ENCODE measurements around the gene PTCH2.
A peak's percentile ranks its signal among the peaks of the same experiment; 100 is the strongest.
"Not testable (repeated sequence)": the region's sequence is repeated elsewhere in the genome, so short reads cannot be mapped to it uniquely, and the experiment has no call there.

PTCH2 gene

DNA sequence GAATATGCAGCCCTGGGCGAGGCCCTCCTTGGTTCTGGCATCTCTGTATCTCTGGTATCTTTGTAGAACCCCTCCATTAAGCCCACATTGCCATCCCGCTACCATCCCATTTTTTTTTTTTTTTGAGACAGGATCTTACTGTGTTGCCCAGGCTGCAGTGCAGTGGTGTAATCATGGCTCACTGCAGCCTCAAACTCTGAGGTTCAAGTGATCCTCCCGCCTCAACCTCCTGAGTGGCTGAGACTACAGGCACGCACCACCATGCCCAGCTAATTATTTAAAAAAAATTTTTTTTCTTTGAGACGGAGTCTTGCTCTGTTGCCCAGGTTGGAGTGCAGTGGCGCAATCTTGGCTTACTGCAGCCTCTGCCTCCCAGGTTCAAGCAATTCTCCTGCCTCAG lies 18.7 kb downstream of the PTCH2 start:
- H3K4me3 ChIP-seq (ENCODE audit: low read depth, low read length); H3K9ac ChIP-seq (ENCODE audit: low read depth, low read length); H3K36me3 ChIP-seq (ENCODE audit: control insufficient read depth, insufficient read depth, low read length); H3K4me1 ChIP-seq (ENCODE audit: control insufficient read depth, insufficient read depth, low read length); H3K9me3 ChIP-seq (ENCODE audit: control insufficient read depth, insufficient read depth, low read length); H3K27me3 ChIP-seq (ENCODE audit: control insufficient read depth, insufficient read depth, low read length): not testable (repeated sequence)

DNA sequence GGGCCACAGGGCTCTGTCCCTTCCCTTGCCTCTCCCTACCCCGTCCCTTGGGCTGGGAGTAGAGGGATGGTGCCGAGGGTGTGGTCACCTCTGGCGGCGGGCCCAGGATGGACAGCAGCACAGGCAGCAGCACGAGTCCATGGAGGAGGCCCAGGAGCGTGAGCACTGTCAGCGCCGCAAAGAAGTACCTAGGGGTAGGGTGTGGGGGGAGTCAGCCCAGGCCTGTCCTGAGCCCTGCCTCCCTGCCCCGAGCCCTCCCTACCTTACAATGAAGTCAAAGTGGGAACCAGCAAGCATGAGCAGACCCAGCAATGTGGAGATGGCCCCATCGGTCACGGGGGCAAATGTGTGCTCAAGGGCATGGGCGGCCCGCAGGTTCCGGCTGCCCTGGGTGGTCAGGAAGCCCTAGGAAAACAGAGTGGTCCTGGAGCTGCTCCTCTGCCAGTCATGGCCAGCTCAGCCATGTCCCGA lies 20.0 kb downstream of the PTCH2 start:
- Histone ChIP-seq H3K9me3 (ENCODE audit: control insufficient read depth, insufficient read depth, low read length) (no peaks in the 10 kb centered on the region), H3K27me3 (ENCODE audit: control insufficient read depth, insufficient read depth, low read length) (no peaks in the 10 kb centered on the region), H3K36me3 (ENCODE audit: control insufficient read depth, insufficient read depth, low read length) (no peaks in the 10 kb centered on the region), H3K4me1 (ENCODE audit: control insufficient read depth, insufficient read depth, low read length) (peaks cover 2% of the 10 kb centered on the region), H3K4me3 (ENCODE audit: low read depth, low read length) (no peak overlapping the region), H3K9ac (ENCODE audit: low read depth, low read length) (no peak overlapping the region)

GRCh38 chr1:44822131-44822701 lies 20.8 kb downstream of the PTCH2 start:
- H3K4me1 ChIP-seq (ENCODE audit: control insufficient read depth, insufficient read depth, low read length): peaks cover 2% of the 10 kb centered on the region
- H3K9me3 ChIP-seq (ENCODE audit: control insufficient read depth, insufficient read depth, low read length): no peaks in the 10 kb centered on the region
- H3K27me3 ChIP-seq (ENCODE audit: control insufficient read depth, insufficient read depth, low read length): no peaks in the 10 kb centered on the region
- H3K4me3 ChIP-seq (ENCODE audit: low read depth, low read length): no peak overlapping the region
- H3K36me3 ChIP-seq (ENCODE audit: control insufficient read depth, insufficient read depth, low read length): no peaks in the 10 kb centered on the region
- no peak overlapping the region for H3K9ac ChIP-seq (ENCODE audit: low read depth, low read length)

GRCh38 chr1:44821240-44821715 lies 21.8 kb downstream of the PTCH2 start:
- Histone ChIP-seq H3K9me3 (ENCODE audit: control insufficient read depth, insufficient read depth, low read length) (no peaks in the 10 kb centered on the region), H3K36me3 (ENCODE audit: control insufficient read depth, insufficient read depth, low read length) (no peaks in the 10 kb centered on the region), H3K9ac (ENCODE audit: low read depth, low read length) (no peak overlapping the region), H3K4me1 (ENCODE audit: control insufficient read depth, insufficient read depth, low read length) (no peaks in the 10 kb centered on the region), H3K27me3 (ENCODE audit: control insufficient read depth, insufficient read depth, low read length) (no peaks in the 10 kb centered on the region), H3K4me3 (ENCODE audit: low read depth, low read length) (no peak overlapping the region)

DNA sequence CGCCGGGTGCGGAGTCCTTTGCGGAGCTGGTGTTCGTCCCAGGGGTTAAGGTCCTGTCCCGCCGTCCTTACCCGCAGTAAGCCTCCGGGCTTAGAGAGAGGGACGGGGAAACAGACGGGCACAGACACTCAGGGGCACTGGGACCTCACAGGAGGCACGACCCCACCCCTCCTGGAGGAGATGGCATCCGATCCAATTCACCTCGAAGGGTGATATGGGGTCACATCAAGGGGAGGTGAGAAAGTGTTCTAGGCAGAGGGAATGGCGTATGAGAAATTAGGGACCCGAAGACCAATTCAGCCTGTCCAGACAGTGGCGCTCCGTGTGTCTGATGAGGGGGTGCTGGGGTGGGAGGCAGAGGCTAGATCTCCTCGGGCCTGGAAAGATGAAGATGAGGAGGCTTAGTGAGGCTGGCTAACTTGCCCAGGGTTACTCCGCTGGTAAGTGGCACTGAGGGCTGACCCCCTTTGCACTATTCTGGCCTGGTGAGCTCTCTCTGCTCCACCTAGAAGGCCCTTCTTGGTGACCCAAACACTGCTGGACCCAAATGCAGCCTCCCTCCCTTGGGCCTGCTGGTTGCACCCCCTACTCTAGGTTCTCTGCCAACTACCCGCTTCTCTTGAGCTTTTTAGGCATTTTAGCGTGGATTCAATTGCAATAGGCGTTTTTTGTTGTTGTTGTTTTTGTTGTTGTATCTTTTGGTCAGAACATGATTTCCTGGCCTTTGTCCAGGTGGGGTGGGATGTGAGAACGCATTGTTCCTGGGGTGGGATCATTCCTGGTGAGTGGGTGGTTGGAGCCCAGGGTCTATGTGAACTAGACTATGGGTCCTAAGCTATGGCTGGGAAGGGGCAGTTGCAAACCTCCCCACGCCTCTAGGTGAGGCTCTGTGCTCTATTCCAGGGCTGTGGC lies 22.5 kb downstream of the PTCH2 start:
- no peaks in the 10 kb centered on the region for H3K9me3 ChIP-seq (ENCODE audit: control insufficient read depth, insufficient read depth, low read length)
- no peaks in the 10 kb centered on the region for H3K4me1 ChIP-seq (ENCODE audit: control insufficient read depth, insufficient read depth, low read length)
- no peaks in the 10 kb centered on the region for H3K27me3 ChIP-seq (ENCODE audit: control insufficient read depth, insufficient read depth, low read length)
- no peaks in the 10 kb centered on the region for H3K36me3 ChIP-seq (ENCODE audit: control insufficient read depth, insufficient read depth, low read length)
- H3K4me3 ChIP-seq (ENCODE audit: low read depth, low read length): peak overlapping the region; percentile 62
- H3K9ac ChIP-seq (ENCODE audit: low read depth, low read length): peak overlapping the region; percentile 97

GRCh38 chr1:44819608-44820327 lies 23.3 kb downstream of the PTCH2 start:
- peak overlapping the region; percentile 62 for H3K4me3 ChIP-seq (ENCODE audit: low read depth, low read length)
- H3K36me3 ChIP-seq (ENCODE audit: control insufficient read depth, insufficient read depth, low read length): no peaks in the 10 kb centered on the region
- H3K4me1 ChIP-seq (ENCODE audit: control insufficient read depth, insufficient read depth, low read length): no peaks in the 10 kb centered on the region
- H3K9me3 ChIP-seq (ENCODE audit: control insufficient read depth, insufficient read depth, low read length): no peaks in the 10 kb centered on the region
- H3K27me3 ChIP-seq (ENCODE audit: control insufficient read depth, insufficient read depth, low read length): no peaks in the 10 kb centered on the region
- H3K9ac ChIP-seq (ENCODE audit: low read depth, low read length): peak overlapping the region; percentile 97

- Histone ChIP-seq H3K4me3 (ENCODE audit: low read depth, low read length) (peak overlapping the region; percentile 45), H3K27me3 (ENCODE audit: control insufficient read depth, insufficient read depth, low read length) (no peaks in the 10 kb centered on the region), H3K36me3 (ENCODE audit: control insufficient read depth, insufficient read depth, low read length) (no peaks in the 10 kb centered on the region), H3K4me1 (ENCODE audit: control insufficient read depth, insufficient read depth, low read length) (no peaks in the 10 kb centered on the region), H3K9ac (ENCODE audit: low read depth, low read length) (peak overlapping the region; percentile 79), H3K9me3 (ENCODE audit: control insufficient read depth, insufficient read depth, low read length) (no peaks in the 10 kb centered on the region)
Observed at GRCh38 chr1:44819196-44819607, 23.9 kb downstream of the PTCH2 start.

DNA sequence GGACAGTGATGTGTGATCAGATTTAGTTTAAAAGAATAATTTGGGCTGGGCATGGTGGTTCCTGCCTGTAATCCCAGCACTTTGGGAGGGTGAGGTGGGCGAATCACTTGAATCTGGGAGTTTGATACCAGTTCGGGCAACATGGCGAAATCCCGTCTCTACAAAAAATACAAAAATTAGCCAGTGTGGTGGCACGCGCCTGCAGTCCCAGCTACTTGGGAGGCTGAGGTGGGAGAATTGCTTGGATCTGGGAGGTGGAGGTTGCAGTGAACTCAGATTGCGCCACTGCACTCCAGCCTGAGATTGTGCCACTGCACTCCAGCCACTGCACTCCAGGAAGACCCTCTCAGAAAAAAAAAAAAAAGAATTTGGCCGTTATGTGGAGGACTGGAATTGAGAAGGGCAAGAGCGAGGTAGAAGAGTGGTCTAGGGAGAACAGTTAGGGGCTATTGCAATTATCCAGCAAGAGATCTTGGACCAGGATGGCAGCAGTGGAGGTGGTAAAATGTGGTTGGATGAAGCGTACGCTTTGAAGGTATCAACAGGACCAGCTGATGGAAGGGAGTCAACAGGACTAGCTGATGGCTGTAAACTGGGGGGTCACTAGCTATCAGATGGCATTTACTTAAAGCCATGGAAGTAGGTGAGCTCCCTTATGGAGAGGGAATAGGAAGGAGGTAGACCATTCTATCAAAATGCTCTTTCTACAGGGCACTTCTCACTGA lies 25.1 kb downstream of the PTCH2 start:
- Histone ChIP-seq H3K9ac (ENCODE audit: low read depth, low read length) (no peak overlapping the region), H3K4me1 (ENCODE audit: control insufficient read depth, insufficient read depth, low read length) (no peaks in the 10 kb centered on the region), H3K27me3 (ENCODE audit: control insufficient read depth, insufficient read depth, low read length) (no peaks in the 10 kb centered on the region), H3K36me3 (ENCODE audit: control insufficient read depth, insufficient read depth, low read length) (no peaks in the 10 kb centered on the region), H3K4me3 (ENCODE audit: low read depth, low read length) (no peak overlapping the region), H3K9me3 (ENCODE audit: control insufficient read depth, insufficient read depth, low read length) (no peaks in the 10 kb centered on the region)

DNA sequence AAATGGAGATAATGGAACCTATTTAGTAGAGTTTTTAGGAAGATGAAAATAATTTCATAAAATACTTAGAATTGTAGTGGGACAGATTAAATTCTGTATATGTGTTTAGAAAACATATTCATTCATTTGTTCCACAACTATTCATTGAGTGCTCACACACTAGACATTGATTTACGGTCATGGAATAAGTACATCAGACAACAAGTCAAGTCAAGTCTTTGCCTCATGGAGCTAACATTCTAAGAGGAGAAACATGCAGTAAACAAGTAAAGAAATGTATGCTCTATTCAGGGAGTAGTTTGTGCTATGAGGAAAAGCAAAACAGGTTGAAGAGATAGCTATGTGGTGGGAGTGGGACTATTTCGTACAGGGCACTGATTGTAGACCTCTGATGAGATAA lies 25.7 kb downstream of the PTCH2 start:
- Histone ChIP-seq H3K9me3 (ENCODE audit: control insufficient read depth, insufficient read depth, low read length) (no peaks in the 10 kb centered on the region), H3K9ac (ENCODE audit: low read depth, low read length) (no peak overlapping the region), H3K27me3 (ENCODE audit: control insufficient read depth, insufficient read depth, low read length) (no peaks in the 10 kb centered on the region), H3K36me3 (ENCODE audit: control insufficient read depth, insufficient read depth, low read length) (no peaks in the 10 kb centered on the region), H3K4me3 (ENCODE audit: low read depth, low read length) (no peak overlapping the region), H3K4me1 (ENCODE audit: control insufficient read depth, insufficient read depth, low read length) (no peaks in the 10 kb centered on the region)

DNA sequence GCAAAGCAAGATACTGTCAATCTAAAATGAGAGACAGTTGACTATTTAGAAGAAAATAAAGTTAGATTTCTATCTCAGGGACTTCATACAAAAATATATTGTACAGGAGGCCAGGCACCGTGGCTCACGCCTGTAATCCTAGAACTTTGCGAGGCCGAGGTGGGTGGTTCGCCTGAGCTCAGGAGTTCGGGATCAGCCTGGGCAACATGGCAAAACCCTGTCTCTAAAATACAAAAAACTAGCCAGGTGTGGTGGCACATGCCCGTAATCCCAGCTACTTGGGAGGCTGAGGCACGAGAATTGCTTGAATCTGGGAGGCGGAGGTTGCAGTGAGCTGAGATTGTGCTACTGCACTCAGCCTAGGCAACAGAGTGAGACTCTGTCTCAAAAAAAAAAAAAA lies 27.1 kb downstream of the PTCH2 start:
- H3K27me3 ChIP-seq (ENCODE audit: control insufficient read depth, insufficient read depth, low read length); H3K9ac ChIP-seq (ENCODE audit: low read depth, low read length); H3K36me3 ChIP-seq (ENCODE audit: control insufficient read depth, insufficient read depth, low read length); H3K4me1 ChIP-seq (ENCODE audit: control insufficient read depth, insufficient read depth, low read length); H3K4me3 ChIP-seq (ENCODE audit: low read depth, low read length); H3K9me3 ChIP-seq (ENCODE audit: control insufficient read depth, insufficient read depth, low read length): not testable (repeated sequence)

DNA sequence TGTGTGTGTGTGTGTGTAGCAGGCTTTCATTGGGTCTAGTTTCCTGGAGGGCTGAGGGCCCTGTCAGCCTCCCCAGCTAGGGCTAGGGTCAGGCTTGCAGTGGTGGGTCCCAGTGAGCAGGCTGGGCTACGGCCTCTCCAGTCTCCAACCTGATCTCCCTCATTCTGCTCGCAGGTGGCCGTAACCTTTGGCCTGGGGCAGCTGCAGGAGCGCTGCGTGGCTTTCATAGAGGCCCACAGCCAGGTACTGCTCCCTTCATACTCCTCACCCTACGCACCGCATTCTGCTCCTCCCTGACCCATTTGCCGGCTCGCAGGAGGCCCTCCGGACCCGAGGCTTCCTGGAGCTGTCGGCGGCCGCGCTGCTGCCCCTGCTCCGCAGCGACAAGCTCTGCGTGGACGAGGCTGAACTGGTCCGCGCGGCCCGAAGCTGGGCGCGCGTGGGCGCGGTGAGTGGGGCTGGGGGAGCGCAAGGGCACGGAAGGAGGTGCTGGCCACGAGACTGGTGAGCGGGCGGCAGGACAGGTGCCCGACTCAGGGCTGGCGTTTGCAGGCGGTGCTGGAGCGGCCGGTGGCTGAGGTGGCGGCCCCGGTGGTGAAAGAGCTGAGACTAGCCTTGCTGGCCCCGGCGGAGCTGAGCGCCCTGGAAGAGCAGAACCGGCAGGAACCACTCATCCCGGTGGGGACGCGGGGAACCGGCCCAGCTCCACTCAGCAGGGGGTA lies 30.1 kb downstream of the PTCH2 start:
- H3K4me3 ChIP-seq (ENCODE audit: low read depth, low read length): peak overlapping the region; percentile 59
- no peaks in the 10 kb centered on the region for H3K9me3 ChIP-seq (ENCODE audit: control insufficient read depth, insufficient read depth, low read length)
- no peaks in the 10 kb centered on the region for H3K27me3 ChIP-seq (ENCODE audit: control insufficient read depth, insufficient read depth, low read length)
- no peaks in the 10 kb centered on the region for H3K36me3 ChIP-seq (ENCODE audit: control insufficient read depth, insufficient read depth, low read length)
- H3K9ac ChIP-seq (ENCODE audit: low read depth, low read length): peak overlapping the region; percentile 54
- peaks cover 11% of the 10 kb centered on the region for H3K4me1 ChIP-seq (ENCODE audit: control insufficient read depth, insufficient read depth, low read length)

Measured in iPS-15b (cell line).